ENCODE data around the gene TRIM73. TPM values are rescaled to one million over a fixed set of nuclear protein-coding genes. Genes with fewer than 3 reads are reported as not detected.
"Not testable (repeated sequence)": the region's sequence is repeated elsewhere in the genome, so short reads cannot be mapped to it uniquely, and the experiment has no call there.

TRIM73 gene
- total RNA-seq, 1 experiment from 2014 or later: 6.4 TPM

- CTCF ChIA-PET; H3K36me3 ChIP-seq (ENCODE audit: low read depth, low read length); H3K4me2 ChIP-seq (ENCODE audit: low read length); intact Hi-C loops (cut with micrococcal nuclease); H3K4me3 ChIP-seq (ENCODE audit: low read length); POLR2A ChIA-PET (ENCODE audit: unreplicated experiment); H3K79me2 ChIP-seq (ENCODE audit: low read length); H3F3A ChIP-seq (ENCODE audit: low read length, unreplicated experiment); H3K9ac ChIP-seq (ENCODE audit: low read length); H2AFZ ChIP-seq (ENCODE audit: low read length); H3K9me3 ChIP-seq (ENCODE audit: low read length); H3K27me3 ChIP-seq (ENCODE audit: low read length); H3K9me2 ChIP-seq (replicated peaks; ENCODE audit: low read length); H3K27ac ChIP-seq (ENCODE audit: low read length); H3K4me1 ChIP-seq (ENCODE audit: insufficient read depth, low read length); ATAC-seq; DNase-seq; BruUV-seq (replicated peaks); H4K20me1 ChIP-seq (ENCODE audit: low read length): not testable (repeated sequence)
Observed at GRCh38 chr7:75415428-75415817, 20.0 kb downstream of the TRIM73 start.

GRCh38 chr7:75415829-75416373 lies 20.5 kb downstream of the TRIM73 start:
- H3K79me2 ChIP-seq (ENCODE audit: low read length); H3K9me3 ChIP-seq (ENCODE audit: low read length); H2AFZ ChIP-seq (ENCODE audit: low read length); H3K36me3 ChIP-seq (ENCODE audit: low read depth, low read length); H3K27me3 ChIP-seq (ENCODE audit: low read length); ATAC-seq; CTCF ChIA-PET; H3K9me2 ChIP-seq (replicated peaks; ENCODE audit: low read length); H3K4me1 ChIP-seq (ENCODE audit: insufficient read depth, low read length); H4K20me1 ChIP-seq (ENCODE audit: low read length); H3K9ac ChIP-seq (ENCODE audit: low read length); H3F3A ChIP-seq (ENCODE audit: low read length, unreplicated experiment); DNase-seq; BruUV-seq (replicated peaks); H3K4me2 ChIP-seq (ENCODE audit: low read length); intact Hi-C loops (cut with micrococcal nuclease); H3K4me3 ChIP-seq (ENCODE audit: low read length); H3K27ac ChIP-seq (ENCODE audit: low read length); POLR2A ChIA-PET (ENCODE audit: unreplicated experiment): not testable (repeated sequence)

GRCh38 chr7:75416787-75417186 lies 21.4 kb downstream of the TRIM73 start:
- H3K4me2 ChIP-seq (ENCODE audit: low read length); H3K9ac ChIP-seq (ENCODE audit: low read length); H3K9me3 ChIP-seq (ENCODE audit: low read length); H3K27ac ChIP-seq (ENCODE audit: low read length); ATAC-seq; H3F3A ChIP-seq (ENCODE audit: low read length, unreplicated experiment); intact Hi-C loops (cut with micrococcal nuclease); H3K9me2 ChIP-seq (replicated peaks; ENCODE audit: low read length); H3K79me2 ChIP-seq (ENCODE audit: low read length); H3K4me3 ChIP-seq (ENCODE audit: low read length); H3K27me3 ChIP-seq (ENCODE audit: low read length); H3K36me3 ChIP-seq (ENCODE audit: low read depth, low read length); H3K4me1 ChIP-seq (ENCODE audit: insufficient read depth, low read length); H2AFZ ChIP-seq (ENCODE audit: low read length); CTCF ChIA-PET; POLR2A ChIA-PET (ENCODE audit: unreplicated experiment); DNase-seq; H4K20me1 ChIP-seq (ENCODE audit: low read length): not testable (repeated sequence)
- TSS peak; percentile 31 for BruUV-seq (replicated peaks)

GRCh38 chr7:75418292-75418858 lies 22.9 kb downstream of the TRIM73 start:
- H3K79me2 ChIP-seq (ENCODE audit: low read length); H3K9me3 ChIP-seq (ENCODE audit: low read length); H3K27ac ChIP-seq (ENCODE audit: low read length); H4K20me1 ChIP-seq (ENCODE audit: low read length); H3F3A ChIP-seq (ENCODE audit: low read length, unreplicated experiment); POLR2A ChIA-PET (ENCODE audit: unreplicated experiment); H2AFZ ChIP-seq (ENCODE audit: low read length); H3K4me1 ChIP-seq (ENCODE audit: insufficient read depth, low read length); H3K27me3 ChIP-seq (ENCODE audit: low read length); DNase-seq; H3K9me2 ChIP-seq (replicated peaks; ENCODE audit: low read length); intact Hi-C loops (cut with micrococcal nuclease); H3K9ac ChIP-seq (ENCODE audit: low read length); H3K4me3 ChIP-seq (ENCODE audit: low read length); CTCF ChIA-PET; BruUV-seq (replicated peaks); H3K36me3 ChIP-seq (ENCODE audit: low read depth, low read length); H3K4me2 ChIP-seq (ENCODE audit: low read length): not testable (repeated sequence)
- peak; percentile 32 for ATAC-seq

- H3K4me3 ChIP-seq (ENCODE audit: low read length); H3K9ac ChIP-seq (ENCODE audit: low read length); ATAC-seq; H3F3A ChIP-seq (ENCODE audit: low read length, unreplicated experiment); H3K27me3 ChIP-seq (ENCODE audit: low read length); H3K4me1 ChIP-seq (ENCODE audit: insufficient read depth, low read length); H3K9me3 ChIP-seq (ENCODE audit: low read length); H3K9me2 ChIP-seq (replicated peaks; ENCODE audit: low read length); H2AFZ ChIP-seq (ENCODE audit: low read length); intact Hi-C loops (cut with micrococcal nuclease); CTCF ChIA-PET; BruUV-seq (replicated peaks); POLR2A ChIA-PET (ENCODE audit: unreplicated experiment); H3K36me3 ChIP-seq (ENCODE audit: low read depth, low read length); H4K20me1 ChIP-seq (ENCODE audit: low read length); H3K4me2 ChIP-seq (ENCODE audit: low read length); H3K27ac ChIP-seq (ENCODE audit: low read length); H3K79me2 ChIP-seq (ENCODE audit: low read length); DNase-seq: not testable (repeated sequence)
Observed at GRCh38 chr7:75419210-75419609, 23.8 kb downstream of the TRIM73 start.

GRCh38 chr7:75419693-75420092 lies 24.3 kb downstream of the TRIM73 start:
- CTCF ChIA-PET; H3F3A ChIP-seq (ENCODE audit: low read length, unreplicated experiment); ATAC-seq; H3K36me3 ChIP-seq (ENCODE audit: low read depth, low read length); H3K9me2 ChIP-seq (replicated peaks; ENCODE audit: low read length); POLR2A ChIA-PET (ENCODE audit: unreplicated experiment); H4K20me1 ChIP-seq (ENCODE audit: low read length); H3K4me2 ChIP-seq (ENCODE audit: low read length); H3K4me3 ChIP-seq (ENCODE audit: low read length); H2AFZ ChIP-seq (ENCODE audit: low read length); H3K4me1 ChIP-seq (ENCODE audit: insufficient read depth, low read length); H3K27me3 ChIP-seq (ENCODE audit: low read length); H3K9ac ChIP-seq (ENCODE audit: low read length); H3K79me2 ChIP-seq (ENCODE audit: low read length); H3K9me3 ChIP-seq (ENCODE audit: low read length); DNase-seq; BruUV-seq (replicated peaks); intact Hi-C loops (cut with micrococcal nuclease); H3K27ac ChIP-seq (ENCODE audit: low read length): not testable (repeated sequence)

- H3K4me3 ChIP-seq (ENCODE audit: low read length); H3K9me3 ChIP-seq (ENCODE audit: low read length); POLR2A ChIA-PET (ENCODE audit: unreplicated experiment); ATAC-seq; H3K36me3 ChIP-seq (ENCODE audit: low read depth, low read length); intact Hi-C loops (cut with micrococcal nuclease); H3K27ac ChIP-seq (ENCODE audit: low read length); H3K9ac ChIP-seq (ENCODE audit: low read length); BruUV-seq (replicated peaks); H3K4me2 ChIP-seq (ENCODE audit: low read length); H3K79me2 ChIP-seq (ENCODE audit: low read length); CTCF ChIA-PET; H3K4me1 ChIP-seq (ENCODE audit: insufficient read depth, low read length); H3K27me3 ChIP-seq (ENCODE audit: low read length); H2AFZ ChIP-seq (ENCODE audit: low read length); H3F3A ChIP-seq (ENCODE audit: low read length, unreplicated experiment); DNase-seq; H3K9me2 ChIP-seq (replicated peaks; ENCODE audit: low read length); H4K20me1 ChIP-seq (ENCODE audit: low read length): not testable (repeated sequence)
Observed at GRCh38 chr7:75420152-75420551, 24.7 kb downstream of the TRIM73 start.

All from PC-3 (cell line).